Measurements from ENCODE around the gene RGS3.

RGS3 gene

GRCh38 chr9:113529336-113530009, 65.9 kb downstream of the RGS3 start:
- no peak for DNase-seq (ENCODE audit: low read depth, low spot score)

- DNase-seq (ENCODE audit: low read depth, low spot score), result no peak
Observed at GRCh38 chr9:113530022-113530635, 66.6 kb downstream of the RGS3 start.

- DNase-seq (ENCODE audit: low read depth, low spot score), result no peak
Observed at GRCh38 chr9:113530942-113531341, 67.4 kb downstream of the RGS3 start.

- no peak for DNase-seq (ENCODE audit: low read depth, low spot score)
Observed at GRCh38 chr9:113531919-113532808, 68.6 kb downstream of the RGS3 start.

- no peak for DNase-seq (ENCODE audit: low read depth, low spot score)
Observed at GRCh38 chr9:113532809-113533190, 69.3 kb downstream of the RGS3 start.

- DNase-seq (ENCODE audit: low read depth, low spot score), result no peak
Observed at GRCh38 chr9:113533335-113534225, 70.1 kb downstream of the RGS3 start.

- DNase-seq (ENCODE audit: low read depth, low spot score), result no peak
Observed at GRCh38 chr9:113535756-113536155, 72.2 kb downstream of the RGS3 start.

GRCh38 chr9:113536166-113536482, 72.6 kb downstream of the RGS3 start:
- no peak for DNase-seq (ENCODE audit: low read depth, low spot score)

GRCh38 chr9:113536483-113537228, 73.1 kb downstream of the RGS3 start:
- no peak for DNase-seq (ENCODE audit: low read depth, low spot score)

- DNase-seq (ENCODE audit: low read depth, low spot score), result no peak
Observed at GRCh38 chr9:113537229-113537810, 73.8 kb downstream of the RGS3 start.

- DNase-seq (ENCODE audit: low read depth, low spot score), result no peak
Observed at GRCh38 chr9:113538131-113538530, 74.6 kb downstream of the RGS3 start.

GRCh38 chr9:113538701-113539430, 75.3 kb downstream of the RGS3 start:
- DNase-seq (ENCODE audit: low read depth, low spot score), result no peak

- no peak for DNase-seq (ENCODE audit: low read depth, low spot score)
Observed at GRCh38 chr9:113540466-113540865, 76.9 kb downstream of the RGS3 start.

GRCh38 chr9:113541019-113541900, 77.7 kb downstream of the RGS3 start:
- DNase-seq (ENCODE audit: low read depth, low spot score), result no peak

- DNase-seq (ENCODE audit: low read depth, low spot score), result no peak
Observed at GRCh38 chr9:113542006-113542405, 78.5 kb downstream of the RGS3 start.

- no peak for DNase-seq (ENCODE audit: low read depth, low spot score)
Observed at GRCh38 chr9:113542741-113543140, 79.2 kb downstream of the RGS3 start.

GRCh38 chr9:113543296-113543981, 79.9 kb downstream of the RGS3 start:
- DNase-seq (ENCODE audit: low read depth, low spot score), result no peak

- no peak for DNase-seq (ENCODE audit: low read depth, low spot score)
Observed at GRCh38 chr9:113543982-113544303, 80.4 kb downstream of the RGS3 start.

- DNase-seq (ENCODE audit: low read depth, low spot score), result no peak
Observed at GRCh38 chr9:113545068-113545467, 81.5 kb downstream of the RGS3 start.
